Effector CD4-positive, alpha-beta T cell (primary cell): Measurements from ENCODE around the gene TRIM29.

Experiments
- DNase-seq: peaks from one replicate; pipeline ENCODE4 v3.0.0-alpha.2; 2020

TRIM29 gene

GRCh38 chr11:120120805-120121335 is 17.0 kb downstream of the TRIM29 start:
- DNase-seq, result no peak

GRCh38 chr11:120119121-120119520 is 18.8 kb downstream of the TRIM29 start:
- DNase-seq, result no peak

GRCh38 chr11:120117991-120118390 is 19.9 kb downstream of the TRIM29 start:
- DNase-seq, result no peak

- DNase-seq, result no peak
Measured at GRCh38 chr11:120116966-120117365, 20.9 kb downstream of the TRIM29 start.

- DNase-seq, result no peak
Measured at GRCh38 chr11:120115272-120116000, 22.5 kb downstream of the TRIM29 start.

GRCh38 chr11:120112174-120112796 is 25.6 kb downstream of the TRIM29 start:
- no peak for DNase-seq

- no peak for DNase-seq
Measured at GRCh38 chr11:120109531-120109930, 28.4 kb downstream of the TRIM29 start.

GRCh38 chr11:120108785-120109168 is 29.1 kb downstream of the TRIM29 start:
- DNase-seq, result no peak

GRCh38 chr11:120108154-120108784 is 29.6 kb downstream of the TRIM29 start:
- peak; percentile 30 for DNase-seq

GRCh38 chr11:120107692-120108091 is 30.2 kb downstream of the TRIM29 start:
- DNase-seq, result no peak

GRCh38 chr11:120106354-120107150 is 31.4 kb downstream of the TRIM29 start:
- DNase-seq, result no peak

- no peak for DNase-seq
Measured at GRCh38 chr11:120105576-120105975, 32.3 kb downstream of the TRIM29 start.

- no peak for DNase-seq
Measured at GRCh38 chr11:120104041-120104565, 33.8 kb downstream of the TRIM29 start.

GRCh38 chr11:120102864-120103122 is 35.1 kb downstream of the TRIM29 start:
- no peak for DNase-seq

GRCh38 chr11:120102050-120102863 is 35.7 kb downstream of the TRIM29 start:
- DNase-seq, result no peak

- no peak for DNase-seq
Measured at GRCh38 chr11:120098503-120099020, 39.4 kb downstream of the TRIM29 start.

GRCh38 chr11:120097721-120098385 is 40.1 kb downstream of the TRIM29 start:
- DNase-seq, result no peak

GRCh38 chr11:120096369-120097191 is 41.3 kb downstream of the TRIM29 start:
- DNase-seq, result no peak

GRCh38 chr11:120095516-120095915 is 42.4 kb downstream of the TRIM29 start:
- DNase-seq, result no peak

- no peak for DNase-seq
Measured at GRCh38 chr11:120091701-120092100, 46.2 kb downstream of the TRIM29 start.
